ENCODE results near the gene EPAS1.

Gene EPAS1

DNA sequence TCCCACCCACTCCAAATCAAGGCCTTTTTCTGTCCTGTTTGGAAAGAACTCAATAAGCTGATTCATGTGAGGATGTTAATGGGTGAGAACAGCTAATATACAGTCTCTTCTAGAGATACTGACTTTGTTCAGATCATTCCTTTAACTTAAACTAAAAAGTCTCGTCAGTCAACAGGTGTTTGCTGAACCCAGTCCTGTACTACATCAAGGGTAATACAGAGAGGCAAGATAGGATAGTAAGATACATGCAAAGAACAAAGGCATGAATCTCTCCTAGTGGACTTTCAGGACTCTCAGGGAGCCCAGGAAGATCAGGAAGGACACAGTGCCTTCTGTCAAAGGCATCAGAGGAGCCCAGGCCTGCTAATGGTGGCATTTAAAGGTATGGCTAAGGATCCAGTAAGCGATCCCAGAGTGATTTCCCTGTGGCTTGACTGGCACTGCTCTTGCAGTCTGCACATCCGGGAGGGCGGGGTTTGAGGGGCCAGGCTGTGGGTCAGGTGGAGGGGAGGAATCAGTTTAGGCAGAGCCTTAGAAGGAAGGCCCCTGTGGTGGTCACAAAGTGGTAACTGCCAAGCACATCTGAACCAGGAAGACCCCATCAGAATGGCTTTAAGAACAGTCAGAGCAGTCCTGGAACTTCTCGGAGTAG is 54.0 kb downstream of the EPAS1 start (continued):
- TF ChIP-seq, protein P1, sequence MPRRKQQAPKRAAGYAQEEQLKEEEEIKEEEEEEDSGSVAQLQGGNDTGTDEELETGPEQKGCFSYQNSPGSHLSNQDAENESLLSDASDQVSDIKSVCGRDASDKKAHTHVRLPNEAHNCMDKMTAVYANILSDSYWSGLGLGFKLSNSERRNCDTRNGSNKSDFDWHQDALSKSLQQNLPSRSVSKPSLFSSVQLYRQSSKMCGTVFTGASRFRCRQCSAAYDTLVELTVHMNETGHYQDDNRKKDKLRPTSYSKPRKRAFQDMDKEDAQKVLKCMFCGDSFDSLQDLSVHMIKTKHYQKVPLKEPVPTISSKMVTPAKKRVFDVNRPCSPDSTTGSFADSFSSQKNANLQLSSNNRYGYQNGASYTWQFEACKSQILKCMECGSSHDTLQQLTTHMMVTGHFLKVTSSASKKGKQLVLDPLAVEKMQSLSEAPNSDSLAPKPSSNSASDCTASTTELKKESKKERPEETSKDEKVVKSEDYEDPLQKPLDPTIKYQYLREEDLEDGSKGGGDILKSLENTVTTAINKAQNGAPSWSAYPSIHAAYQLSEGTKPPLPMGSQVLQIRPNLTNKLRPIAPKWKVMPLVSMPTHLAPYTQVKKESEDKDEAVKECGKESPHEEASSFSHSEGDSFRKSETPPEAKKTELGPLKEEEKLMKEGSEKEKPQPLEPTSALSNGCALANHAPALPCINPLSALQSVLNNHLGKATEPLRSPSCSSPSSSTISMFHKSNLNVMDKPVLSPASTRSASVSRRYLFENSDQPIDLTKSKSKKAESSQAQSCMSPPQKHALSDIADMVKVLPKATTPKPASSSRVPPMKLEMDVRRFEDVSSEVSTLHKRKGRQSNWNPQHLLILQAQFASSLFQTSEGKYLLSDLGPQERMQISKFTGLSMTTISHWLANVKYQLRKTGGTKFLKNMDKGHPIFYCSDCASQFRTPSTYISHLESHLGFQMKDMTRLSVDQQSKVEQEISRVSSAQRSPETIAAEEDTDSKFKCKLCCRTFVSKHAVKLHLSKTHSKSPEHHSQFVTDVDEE (CRISPR knock-in tag; IDR thresholded peaks at IDR 0.05): no peak
- no peak for TF ChIP-seq TOX (CRISPR knock-in tag; IDR thresholded peaks at IDR 0.05; ENCODE audit: borderline replicate concordance)
- TF ChIP-seq, protein P2, sequence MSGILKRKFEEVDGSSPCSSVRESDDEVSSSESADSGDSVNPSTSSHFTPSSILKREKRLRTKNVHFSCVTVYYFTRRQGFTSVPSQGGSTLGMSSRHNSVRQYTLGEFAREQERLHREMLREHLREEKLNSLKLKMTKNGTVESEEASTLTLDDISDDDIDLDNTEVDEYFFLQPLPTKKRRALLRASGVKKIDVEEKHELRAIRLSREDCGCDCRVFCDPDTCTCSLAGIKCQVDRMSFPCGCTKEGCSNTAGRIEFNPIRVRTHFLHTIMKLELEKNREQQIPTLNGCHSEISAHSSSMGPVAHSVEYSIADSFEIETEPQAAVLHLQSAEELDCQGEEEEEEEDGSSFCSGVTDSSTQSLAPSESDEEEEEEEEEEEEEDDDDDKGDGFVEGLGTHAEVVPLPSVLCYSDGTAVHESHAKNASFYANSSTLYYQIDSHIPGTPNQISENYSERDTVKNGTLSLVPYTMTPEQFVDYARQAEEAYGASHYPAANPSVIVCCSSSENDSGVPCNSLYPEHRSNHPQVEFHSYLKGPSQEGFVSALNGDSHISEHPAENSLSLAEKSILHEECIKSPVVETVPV (CRISPR knock-in tag; IDR thresholded peaks at IDR 0.05): no peak

DNA sequence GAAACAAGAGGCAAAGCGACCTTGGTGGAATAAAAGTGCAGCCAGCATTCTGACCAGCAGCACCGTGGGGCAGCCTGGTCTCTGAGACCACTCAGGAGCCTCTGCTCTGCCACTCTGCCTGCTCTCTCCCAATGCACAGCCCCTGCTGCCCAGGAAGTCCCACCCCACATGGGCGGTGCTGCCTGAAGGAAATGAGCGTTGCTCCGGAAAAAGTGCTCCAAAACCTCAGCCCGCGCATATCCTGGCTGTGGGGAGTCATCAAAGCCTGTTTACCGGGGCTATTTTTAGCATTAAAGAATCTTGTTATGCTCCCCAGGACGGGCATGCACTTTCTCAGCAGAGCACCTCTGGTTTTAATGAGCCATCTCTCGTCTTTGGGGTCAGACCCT is 54.5 kb downstream of the EPAS1 start:
- TF ChIP-seq RARB (CRISPR knock-in tag; IDR thresholded peaks at IDR 0.05) (no peak), GLIS3 (CRISPR knock-in tag; IDR thresholded peaks at IDR 0.05) (no peak), TCF4 (CRISPR knock-in tag; IDR thresholded peaks at IDR 0.05; ENCODE audit: borderline replicate concordance) (no peak), ZFP3 (CRISPR knock-in tag; IDR thresholded peaks at IDR 0.05) (no peak), BACH2 (CRISPR knock-in tag; IDR thresholded peaks at IDR 0.05; ENCODE audit: borderline replicate concordance) (no peak), OSR1 (CRISPR knock-in tag; IDR thresholded peaks at IDR 0.05) (no peak)
- TF ChIP-seq, protein P2 (CRISPR knock-in tag; IDR thresholded peaks at IDR 0.05): no peak
- TF ChIP-seq, protein P3, sequence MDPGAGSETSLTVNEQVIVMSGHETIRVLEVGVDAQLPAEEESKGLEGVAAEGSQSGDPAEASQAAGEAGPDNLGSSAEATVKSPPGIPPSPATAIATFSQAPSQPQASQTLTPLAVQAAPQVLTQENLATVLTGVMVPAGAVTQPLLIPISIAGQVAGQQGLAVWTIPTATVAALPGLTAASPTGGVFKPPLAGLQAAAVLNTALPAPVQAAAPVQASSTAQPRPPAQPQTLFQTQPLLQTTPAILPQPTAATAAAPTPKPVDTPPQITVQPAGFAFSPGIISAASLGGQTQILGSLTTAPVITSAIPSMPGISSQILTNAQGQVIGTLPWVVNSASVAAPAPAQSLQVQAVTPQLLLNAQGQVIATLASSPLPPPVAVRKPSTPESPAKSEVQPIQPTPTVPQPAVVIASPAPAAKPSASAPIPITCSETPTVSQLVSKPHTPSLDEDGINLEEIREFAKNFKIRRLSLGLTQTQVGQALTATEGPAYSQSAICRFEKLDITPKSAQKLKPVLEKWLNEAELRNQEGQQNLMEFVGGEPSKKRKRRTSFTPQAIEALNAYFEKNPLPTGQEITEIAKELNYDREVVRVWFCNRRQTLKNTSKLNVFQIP (CRISPR knock-in tag; IDR thresholded peaks at IDR 0.05; ENCODE audit: borderline replicate concordance, low read depth): no peak
- ATAC-seq: no peak; the same call in 2 of the 3 replicates

DNA sequence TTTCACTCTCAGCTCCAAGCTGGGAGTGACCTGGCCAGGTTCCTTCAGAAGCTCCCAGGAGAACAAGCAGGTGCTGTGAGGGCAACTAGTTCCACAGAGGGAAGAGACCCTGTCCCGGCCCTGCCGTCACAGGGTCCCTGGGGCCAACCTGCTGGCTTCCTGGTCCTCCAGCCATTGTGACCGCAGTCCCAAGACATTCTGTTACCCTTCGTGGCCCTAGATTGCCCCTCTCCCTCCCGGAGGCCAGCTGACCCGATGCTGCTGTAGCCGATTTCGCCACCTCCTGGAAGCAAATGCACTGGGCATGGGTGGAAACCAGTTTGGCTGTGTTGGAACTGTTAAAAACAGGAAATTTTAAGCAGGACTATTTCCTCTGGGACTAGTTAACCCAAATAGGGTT is 55.4 kb downstream of the EPAS1 start:
- TF ChIP-seq, protein P1 (CRISPR knock-in tag; IDR thresholded peaks at IDR 0.05): no peak
- TF ChIP-seq RARB (CRISPR knock-in tag; IDR thresholded peaks at IDR 0.05): no peak
- TF ChIP-seq ZFP3 (CRISPR knock-in tag; IDR thresholded peaks at IDR 0.05): no peak
- no peak for TF ChIP-seq ARNTL (CRISPR knock-in tag; IDR thresholded peaks at IDR 0.05; ENCODE audit: borderline replicate concordance, low read depth)
- TF ChIP-seq, protein P3 (CRISPR knock-in tag; IDR thresholded peaks at IDR 0.05; ENCODE audit: borderline replicate concordance, low read depth): no peak
- no peak for TF ChIP-seq CSDC2 (CRISPR knock-in tag; IDR thresholded peaks at IDR 0.05)
- no peak for TF ChIP-seq ZNF565 (CRISPR knock-in tag; conservative IDR thresholded peaks at IDR 0.05; ENCODE audit: low read depth)
- TF ChIP-seq, protein P2 (CRISPR knock-in tag; IDR thresholded peaks at IDR 0.05): no peak
- TF ChIP-seq GLIS3 (CRISPR knock-in tag; IDR thresholded peaks at IDR 0.05): no peak
- no peak for TF ChIP-seq TCF4 (CRISPR knock-in tag; IDR thresholded peaks at IDR 0.05; ENCODE audit: borderline replicate concordance)
- no peak for TF ChIP-seq ZNF70 (CRISPR knock-in tag; IDR thresholded peaks at IDR 0.05)
- TF ChIP-seq ESRRG (CRISPR knock-in tag; IDR thresholded peaks at IDR 0.05): no peak
- no peak for TF ChIP-seq TOX (CRISPR knock-in tag; IDR thresholded peaks at IDR 0.05; ENCODE audit: borderline replicate concordance)
- no peak for TF ChIP-seq BACH2 (CRISPR knock-in tag; IDR thresholded peaks at IDR 0.05; ENCODE audit: borderline replicate concordance)
- TF ChIP-seq ZNF8 (CRISPR knock-in tag; IDR thresholded peaks at IDR 0.05): no peak
- TF ChIP-seq, protein P4, sequence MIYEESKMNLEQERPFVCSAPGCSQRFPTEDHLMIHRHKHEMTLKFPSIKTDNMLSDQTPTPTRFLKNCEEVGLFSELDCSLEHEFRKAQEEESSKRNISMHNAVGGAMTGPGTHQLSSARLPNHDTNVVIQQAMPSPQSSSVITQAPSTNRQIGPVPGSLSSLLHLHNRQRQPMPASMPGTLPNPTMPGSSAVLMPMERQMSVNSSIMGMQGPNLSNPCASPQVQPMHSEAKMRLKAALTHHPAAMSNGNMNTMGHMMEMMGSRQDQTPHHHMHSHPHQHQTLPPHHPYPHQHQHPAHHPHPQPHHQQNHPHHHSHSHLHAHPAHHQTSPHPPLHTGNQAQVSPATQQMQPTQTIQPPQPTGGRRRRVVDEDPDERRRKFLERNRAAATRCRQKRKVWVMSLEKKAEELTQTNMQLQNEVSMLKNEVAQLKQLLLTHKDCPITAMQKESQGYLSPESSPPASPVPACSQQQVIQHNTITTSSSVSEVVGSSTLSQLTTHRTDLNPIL (CRISPR knock-in tag; IDR thresholded peaks at IDR 0.05; ENCODE audit: low read depth): no peak
- TF ChIP-seq SNAI2 (CRISPR knock-in tag; IDR thresholded peaks at IDR 0.05): no peak
- TF ChIP-seq PPARA (CRISPR knock-in tag; IDR thresholded peaks at IDR 0.05; ENCODE audit: borderline replicate concordance): no peak
- TF ChIP-seq ISL1 (CRISPR knock-in tag; IDR thresholded peaks at IDR 0.05): no peak
- no peak for ATAC-seq
